Ecto neural progenitor cell (in vitro differentiated cells): ENCODE measurements around the gene TNFRSF18.
A peak's percentile ranks its signal among the peaks of the same experiment; 100 is the strongest.

Experiments used
- DNase-seq: peaks from one replicate; pipeline ENCODE4 v3.0.0-alpha.2; 2018; ENCODE audit warnings: low spot score

The TNFRSF18 gene

GRCh38 chr1:1240822-1241587 is 34.6 kb upstream of the TNFRSF18 start:
- no peak for DNase-seq

GRCh38 chr1:1240348-1240732 is 33.9 kb upstream of the TNFRSF18 start:
- DNase-seq, result no peak

GRCh38 chr1:1239614-1240347 is 33.4 kb upstream of the TNFRSF18 start:
- no peak for DNase-seq

GRCh38 chr1:1239227-1239613 is 32.8 kb upstream of the TNFRSF18 start:
- no peak for DNase-seq

- DNase-seq, result no peak
Observed at GRCh38 chr1:1238702-1239178, 32.3 kb upstream of the TNFRSF18 start.

GRCh38 chr1:1237874-1238701 is 31.7 kb upstream of the TNFRSF18 start:
- no peak for DNase-seq

- no peak for DNase-seq
Observed at GRCh38 chr1:1236945-1237873, 30.8 kb upstream of the TNFRSF18 start.

GRCh38 chr1:1236176-1236763 is 29.9 kb upstream of the TNFRSF18 start:
- DNase-seq, result no peak

- no peak for DNase-seq
Observed at GRCh38 chr1:1235016-1235744, 28.8 kb upstream of the TNFRSF18 start.

GRCh38 chr1:1234180-1234808 is 27.9 kb upstream of the TNFRSF18 start:
- DNase-seq, result no peak

GRCh38 chr1:1233567-1233892 is 27.1 kb upstream of the TNFRSF18 start:
- DNase-seq, result no peak

- no peak for DNase-seq
Observed at GRCh38 chr1:1232796-1233566, 26.6 kb upstream of the TNFRSF18 start.

- no peak for DNase-seq
Observed at GRCh38 chr1:1232208-1232795, 25.9 kb upstream of the TNFRSF18 start, which contains the start of gene B3GALT6. B3GALT6 (plus strand) TSS chr1:1232237; CDS start chr1:1232279, 42 bp downstream.

- peak; percentile 97 for DNase-seq
Observed at GRCh38 chr1:1231400-1232207, 25.2 kb upstream of the TNFRSF18 start, which contains the start of gene SDF4. SDF4 (minus strand) TSS chr1:1232001; CDS start chr1:1228772, 3,229 bp downstream.

- no peak for DNase-seq
Observed at GRCh38 chr1:1230656-1231399, 24.4 kb upstream of the TNFRSF18 start.

- DNase-seq, result no peak
Observed at GRCh38 chr1:1229770-1230169, 23.4 kb upstream of the TNFRSF18 start.
